HepG2 (cell line): ENCODE data around the gene PDZD7. TPM values are rescaled to one million over a fixed set of nuclear protein-coding genes. Genes with fewer than 3 reads are reported as not detected.
A peak's percentile ranks its signal among the peaks of the same experiment; 100 is the strongest.

Source experiments
- ATAC-seq: fragments of 200-7000 bp; cut with Tn5 transposase; 3 replicates; pipeline ENCODE4 v1.9.1; 2020; ENCODE audit warnings: mild to moderate bottlenecking, moderate library complexity
- BruUV-seq: library from RNA; stranded (reverse); fragments of 400-500 nt; replicated peaks from 2 replicates; lab custom pipeline; 2021; lab: Mats Ljungman, UMichigan
- CTCF ChIA-PET: fragments of 300-600 bp; formaldehyde crosslinking; extraction: SDS; loops from one replicate; lab custom pipeline; 2021; ENCODE audit warnings: low total read pairs, inconsistent platforms, low intra/inter-chr PET ratio; lab: Yijun Ruan, JAX
- POLR2A ChIA-PET: fragments of 350-600 bp; sonication (Branson Sonifier 250); formaldehyde crosslinking; loops from one replicate; lab custom pipeline; 2020; ENCODE audit warnings: antibody characterized with exemption, inconsistent platforms; lab: Yijun Ruan, JAX
- DNase-seq: peaks from one replicate; pipeline ENCODE4 v3.0.0-alpha.2; 2015; ENCODE audit warnings: low spot score
- FAIRE-seq: peaks from 3 replicates; lab custom pipeline; 2011; peaks lifted over from hg19 to GRCh38; lab: Jason Lieb, UNC
- H2AFZ ChIP-seq: one replicate; pipeline ENCODE4 v1.6.1; 2011; ENCODE audit warnings: low read length, inconsistent platforms
- H3K27ac ChIP-seq: fragments of 300-600 bp; 3 replicates; pipeline ENCODE4 v1.8.0; 2011; ENCODE audit warnings: mixed run types, mild to moderate bottlenecking, mixed read lengths, low read length, inconsistent platforms; ENCODE audit not compliant: insufficient read depth; ENCODE audit errors: extremely low read length
- H3K27me3 ChIP-seq, 2 experiments: fragments of 200-600 bp in 1 of 2; 2 replicates in 1 of 2; 3 replicates in 1 of 2; pipeline versions ENCODE4 v1.6.0 to v1.8.0; 2011; ENCODE audit warnings: low read length in 2 of 2, mild to moderate bottlenecking in 2 of 2, moderate library complexity in 2 of 2, inconsistent platforms in 1 of 2; ENCODE audit not compliant: insufficient read depth in 2 of 2, control insufficient read depth in 1 of 2
- H3K36me3 ChIP-seq, 2 experiments: fragments of 200-600 bp in 1 of 2; replicated peaks in 1 of 2; 2 replicates in 1 of 2; 3 replicates in 1 of 2; pipeline versions ENCODE4 v1.5.1 to v1.8.0; 2011; ENCODE audit warnings: low read length in 2 of 2, inconsistent platforms in 1 of 2; ENCODE audit not compliant: insufficient read depth in 2 of 2, control insufficient read depth in 1 of 2
- H3K4me1 ChIP-seq: 2 replicates; pipeline ENCODE4 v1.5.1; 2012; ENCODE audit warnings: low read length, inconsistent platforms; ENCODE audit not compliant: insufficient read depth
- H3K4me2 ChIP-seq: 2 replicates; pipeline ENCODE4 v1.6.0; 2011; ENCODE audit warnings: low read depth, low read length, inconsistent platforms
- H3K4me3 ChIP-seq, 3 experiments: fragments of 200-600 bp in 1 of 3; sonication (generic), shearing (Covaris generic) in 1 of 3; replicated peaks in 1 of 3; 2 replicates each; pipeline ENCODE4 v1.5.1; 2011 to 2016; ENCODE audit warnings: low read length in 3 of 3, inconsistent platforms in 2 of 3, low read depth in 2 of 3, mild to moderate bottlenecking in 2 of 3, control low read depth in 1 of 3, mixed read lengths in 1 of 3; ENCODE audit not compliant: insufficient read depth in 1 of 3
- H3K79me2 ChIP-seq: one replicate; pipeline ENCODE4 v1.6.1; 2011; ENCODE audit warnings: low read length, inconsistent platforms; ENCODE audit not compliant: insufficient read depth
- H3K9ac ChIP-seq: 2 replicates; pipeline ENCODE4 v1.6.0; 2011; ENCODE audit warnings: mild to moderate bottlenecking, low read depth, low read length, inconsistent platforms; ENCODE audit not compliant: insufficient read depth
- H3K9me3 ChIP-seq: 2 replicates; pipeline ENCODE4 v1.5.1; 2012; ENCODE audit warnings: mild to moderate bottlenecking, low read length
- H4K20me1 ChIP-seq: 2 replicates; pipeline ENCODE4 v1.6.0; 2011; ENCODE audit warnings: inconsistent platforms, mild to moderate bottlenecking, low read length, moderate library complexity; ENCODE audit not compliant: insufficient read depth
- U2AF1 ChIP-seq: fragments of 200-400 bp; formaldehyde crosslinking; optimal IDR thresholded peaks from 2 replicates; pipeline ENCODE3; 2017; ENCODE audit warnings: mild to moderate bottlenecking, low read depth, low read length
- WGBS: methylation state at CpG from one replicate; pipeline ENCODE4 v1.1.6; 2017; ENCODE audit warnings: low lambda C conversion rate; 5-methylcytosine and 5-hydroxymethylcytosine counted together
- in situ Hi-C: cut with HindIII; loops from 2 replicates; pipeline ENCODE4 v1.10.0; 2017; ENCODE audit warnings: low pct_unique_long_range_greater_than_20kb; ENCODE audit not compliant: extremely low pct_ligation_motif_present
- intact Hi-C: fragments of 100-400 bp; cut with micrococcal nuclease; formaldehyde crosslinking; loops from one replicate; pipeline ENCODE4 v1.10.0; 2022; ENCODE audit not compliant: unreplicated experiment
- polyA plus RNA-seq, 8 experiments: library from polyadenylated mRNA; depleted of rRNA in 3 of 8; stranded (reverse) in 7 of 8; unstranded in 1 of 8; fragments of >200 nt; fragmentation: Illumina TruSeq in 4 of 8; extraction: Trizol in 4 of 8; gene quantifications; 2 replicates each; pipeline versions ENCODE4 v1.2.1 to v1.2.3, GENCODE V29; 2011 to 2016; ENCODE audit warnings: low read depth in 4 of 8, missing spikeins in 1 of 8, mixed read lengths in 1 of 8; ENCODE audit not compliant: insufficient read depth in 1 of 8
- total RNA-seq, 5 experiments: library from RNA; depleted of rRNA; stranded (reverse); fragments of >200 nt; fragmentation: Illumina TruSeq; extraction: Trizol; gene quantifications; 2 replicates each; pipeline ENCODE4 v1.2.3, GENCODE V29; 2016; ENCODE audit warnings: low read depth in 1 of 5
- TF ChIP-seq, protein P1 (sequence below): sonication (generic); formaldehyde crosslinking; IDR thresholded peaks from 2 replicates; pipeline ENCODE4 v1.8.0; 2022; ENCODE audit warnings: missing genetic modification reagents, low read depth, mild to moderate bottlenecking, borderline replicate concordance
- TF ChIP-seq, protein P2 (sequence below): sonication (generic); formaldehyde crosslinking; IDR thresholded peaks from 2 replicates; pipeline ENCODE4 v1.5.0; 2020; ENCODE audit warnings: mild to moderate bottlenecking, missing genetic modification reagents, moderate library complexity
- TF ChIP-seq, protein P3 (sequence below): sonication (generic); formaldehyde crosslinking; IDR thresholded peaks from 2 replicates; pipeline ENCODE4 v1.5.0; 2020; ENCODE audit warnings: mild to moderate bottlenecking, missing genetic modification reagents

PDZD7 gene
- total and polyA plus RNA-seq, 2 of the 13 experiments (the other 11 are each of a cell fraction or from before 2014, with no cell fraction given), result 0.58 to 0.73 TPM

DNA sequence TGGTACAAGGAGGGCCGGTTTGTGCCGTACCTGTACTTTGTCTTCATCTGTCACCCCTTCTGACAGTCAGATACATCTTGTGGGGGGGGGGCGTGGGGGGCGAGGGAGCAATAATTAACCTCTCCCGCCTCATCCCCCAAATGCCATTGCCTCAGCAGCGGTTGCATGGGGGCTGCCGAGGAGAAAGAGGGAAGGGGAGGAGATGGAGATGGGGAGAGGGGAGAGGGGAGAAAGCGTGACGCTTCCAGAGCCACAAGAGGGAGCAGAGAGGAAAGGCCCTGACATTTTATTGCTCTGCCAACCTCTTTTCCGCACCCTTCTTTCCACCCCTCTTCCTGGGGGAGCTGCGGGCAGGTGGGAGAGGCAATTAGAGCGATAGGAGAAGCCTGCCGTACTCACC, 42.7 kb upstream of the PDZD7 start:
- H3K4me2 ChIP-seq, result no peak overlapping the region
- TF ChIP-seq, protein P1, sequence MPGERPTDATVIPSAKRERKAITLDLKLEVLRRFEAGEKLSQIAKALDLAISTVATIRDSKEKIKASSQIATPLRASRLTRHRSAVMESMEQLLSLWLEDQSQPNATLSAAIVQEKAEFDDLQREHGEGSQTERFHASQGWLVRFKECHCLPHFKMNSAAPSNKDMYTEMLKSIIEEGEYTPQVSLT (CRISPR knock-in tag), result no peak
- no peak for TF ChIP-seq U2AF1
- TF ChIP-seq, protein P2, sequence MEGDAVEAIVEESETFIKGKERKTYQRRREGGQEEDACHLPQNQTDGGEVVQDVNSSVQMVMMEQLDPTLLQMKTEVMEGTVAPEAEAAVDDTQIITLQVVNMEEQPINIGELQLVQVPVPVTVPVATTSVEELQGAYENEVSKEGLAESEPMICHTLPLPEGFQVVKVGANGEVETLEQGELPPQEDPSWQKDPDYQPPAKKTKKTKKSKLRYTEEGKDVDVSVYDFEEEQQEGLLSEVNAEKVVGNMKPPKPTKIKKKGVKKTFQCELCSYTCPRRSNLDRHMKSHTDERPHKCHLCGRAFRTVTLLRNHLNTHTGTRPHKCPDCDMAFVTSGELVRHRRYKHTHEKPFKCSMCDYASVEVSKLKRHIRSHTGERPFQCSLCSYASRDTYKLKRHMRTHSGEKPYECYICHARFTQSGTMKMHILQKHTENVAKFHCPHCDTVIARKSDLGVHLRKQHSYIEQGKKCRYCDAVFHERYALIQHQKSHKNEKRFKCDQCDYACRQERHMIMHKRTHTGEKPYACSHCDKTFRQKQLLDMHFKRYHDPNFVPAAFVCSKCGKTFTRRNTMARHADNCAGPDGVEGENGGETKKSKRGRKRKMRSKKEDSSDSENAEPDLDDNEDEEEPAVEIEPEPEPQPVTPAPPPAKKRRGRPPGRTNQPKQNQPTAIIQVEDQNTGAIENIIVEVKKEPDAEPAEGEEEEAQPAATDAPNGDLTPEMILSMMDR, result peak; percentile 25; the same call in 1 of the 2 replicates
- TF ChIP-seq, protein P3, sequence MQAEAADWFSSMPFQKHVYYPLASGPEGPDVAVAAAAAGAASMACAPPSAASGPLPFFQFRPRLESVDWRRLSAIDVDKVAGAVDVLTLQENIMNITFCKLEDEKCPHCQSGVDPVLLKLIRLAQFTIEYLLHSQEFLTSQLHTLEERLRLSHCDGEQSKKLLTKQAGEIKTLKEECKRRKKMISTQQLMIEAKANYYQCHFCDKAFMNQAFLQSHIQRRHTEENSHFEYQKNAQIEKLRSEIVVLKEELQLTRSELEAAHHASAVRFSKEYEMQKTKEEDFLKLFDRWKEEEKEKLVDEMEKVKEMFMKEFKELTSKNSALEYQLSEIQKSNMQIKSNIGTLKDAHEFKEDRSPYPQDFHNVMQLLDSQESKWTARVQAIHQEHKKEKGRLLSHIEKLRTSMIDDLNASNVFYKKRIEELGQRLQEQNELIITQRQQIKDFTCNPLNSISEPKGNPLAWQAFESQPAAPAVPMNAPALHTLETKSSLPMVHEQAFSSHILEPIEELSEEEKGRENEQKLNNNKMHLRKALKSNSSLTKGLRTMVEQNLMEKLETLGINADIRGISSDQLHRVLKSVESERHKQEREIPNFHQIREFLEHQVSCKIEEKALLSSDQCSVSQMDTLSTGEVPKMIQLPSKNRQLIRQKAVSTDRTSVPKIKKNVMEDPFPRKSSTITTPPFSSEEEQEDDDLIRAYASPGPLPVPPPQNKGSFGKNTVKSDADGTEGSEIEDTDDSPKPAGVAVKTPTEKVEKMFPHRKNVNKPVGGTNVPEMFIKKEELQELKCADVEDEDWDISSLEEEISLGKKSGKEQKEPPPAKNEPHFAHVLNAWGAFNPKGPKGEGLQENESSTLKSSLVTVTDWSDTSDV (CRISPR knock-in tag), result no peak
- H3K36me3 ChIP-seq, result no peaks in the 10 kb centered on the region
- no peaks in the 10 kb centered on the region for H3K79me2 ChIP-seq
- H4K20me1 ChIP-seq, result no peaks in the 10 kb centered on the region
- in situ Hi-C loops (no loop called here), intact Hi-C loops (no loop called here)
- H3K4me1 ChIP-seq, result no peaks in the 10 kb centered on the region
- H2AFZ ChIP-seq, result no peak overlapping the region
- no peak overlapping the region for H3K4me3 ChIP-seq
- no TSS peak for BruUV-seq
- POLR2A ChIA-PET, result no interaction called here
- peaks cover 13 to 54% of the 10 kb centered on the region in 2 experiments; a peak in 4 of 5 replicates for H3K27me3 ChIP-seq
- H3K9me3 ChIP-seq, result no peaks in the 10 kb centered on the region
- H3K27ac ChIP-seq, result no peak overlapping the region
- FAIRE-seq (no peak), DNase-seq (no peak), ATAC-seq (peak; percentile 27; the same call in 1 of the 3 replicates)
- no peak overlapping the region for H3K9ac ChIP-seq
- 8% methylated on average over 13 of the region's 13 CpGs for whole genome bisulfite sequencing
- CTCF ChIA-PET, result no interaction called here
